K562 (cell line): ENCODE results near the gene KLK7.

Source experiments
- CTCF ChIP-seq, 3 experiments: IDR thresholded peaks in 2 of 3; conservative IDR thresholded peaks in 1 of 3; 2 replicates each; pipeline ENCODE4 v1.5.1; 2011 to 2012; ENCODE audit warnings: low read length in 3 of 3, mild to moderate bottlenecking in 3 of 3, control low read depth in 2 of 3, improper control_type of control experiment in 1 of 3, inconsistent platforms in 1 of 3, low read depth in 1 of 3, mixed read lengths in 1 of 3, moderate library complexity in 1 of 3; ENCODE audit not compliant: insufficient read depth in 2 of 3
- EZH2 ChIP-seq: IDR thresholded peaks from 2 replicates; pipeline ENCODE4 v1.6.1; 2012; ENCODE audit warnings: low read depth, mild to moderate bottlenecking, inconsistent platforms, low read length, borderline replicate concordance
- LEF1 ChIP-seq: fragments of 450-650 bp; IDR thresholded peaks from 2 replicates; pipeline ENCODE4 v1.6.1; 2016; ENCODE audit warnings: mild to moderate bottlenecking
- MECOM ChIP-seq: fragments of 250-450 bp; sonication (Bioruptor Pico); IDR thresholded peaks from 2 replicates; pipeline ENCODE4 v1.8.0; 2022; ENCODE audit warnings: inconsistent platforms
- MNT ChIP-seq, 2 experiments: fragments of 450-650 bp; conservative IDR thresholded peaks; 2 replicates each; pipeline ENCODE4 v1.6.1; 2017; ENCODE audit warnings: mild to moderate bottlenecking in 2 of 2, moderate library complexity in 2 of 2
- TBP ChIP-seq: optimal IDR thresholded peaks from 2 replicates; pipeline ENCODE3; 2011; ENCODE audit warnings: low read depth, low read length, improper control_type of control experiment
- TCF7L2 ChIP-seq: fragments of 150-350 bp; IDR thresholded peaks from 2 replicates; pipeline ENCODE4 v1.6.1; 2016; ENCODE audit warnings: low read depth, mild to moderate bottlenecking, low read length, moderate library complexity
- TCFL5 ChIP-seq: fragments of 250-450 bp; sonication (Bioruptor Pico); conservative IDR thresholded peaks from 2 replicates; pipeline ENCODE4 v1.6.1; 2021; ENCODE audit warnings: mild to moderate bottlenecking, moderate library complexity, matching md5 sums
- ZBTB11 ChIP-seq, 3 experiments: fragments of 200-800 bp in 1 of 3; fragments of 250-450 bp in 1 of 3; fragments of 450-650 bp in 1 of 3; sonication (Bioruptor Pico) in 1 of 3; sonication (Bioruptor generic) in 1 of 3; formaldehyde crosslinking in 1 of 3; IDR thresholded peaks; 2 replicates each; pipeline versions ENCODE4 v1.6.1 to v1.8.0; 2016 to 2022; ENCODE audit warnings: mild to moderate bottlenecking in 2 of 3, missing genetic modification characterization in 2 of 3, missing compliant biosample characterization in 1 of 3, moderate library complexity in 1 of 3

- no peak for TF ChIP-seq MNT (conservative IDR thresholded peaks at IDR 0.05)
- no peak for TF ChIP-seq EZH2
- TF ChIP-seq TCF7L2: no peak
- TF ChIP-seq CTCF (IDR thresholded peaks at IDR 0.05 in 2 of 3, conservative IDR thresholded peaks at IDR 0.05 in 1 of 3; ENCODE audit: insufficient read depth in 2 of 3, low read depth in 1 of 3, low read length in 3 of 3): no peak
- TF ChIP-seq MECOM (CRISPR knock-in tag): no peak
- TF ChIP-seq TBP: no peak
- TF ChIP-seq TCFL5 (CRISPR knock-in tag): no peak
- TF ChIP-seq ZBTB11 (CRISPR knock-in tag; IDR thresholded peaks at IDR 0.05): no peak
- TF ChIP-seq LEF1: no peak
Observed at GRCh38 chr19:50967929-50968715, 15.6 kb downstream of the KLK7 start.
